ENCODE results near the gene METAP1D.

- TF ChIP-seq CTCF (conservative IDR thresholded peaks at IDR 0.05) = no peak
- no peak for TF ChIP-seq EZH2 (IDR thresholded peaks at IDR 0.05; ENCODE audit: low read depth)
These were observed 47.3 kb downstream of the METAP1D start for GRCh38 chr2:172046866-172047565.

All from PC-9 (cell line).